Fibroblast of skin of right biceps (primary cell): ENCODE results near the gene ADPRM.
"Not testable (repeated sequence)": the region's sequence is repeated elsewhere in the genome, so short reads cannot be mapped to it uniquely, and the experiment has no call there.

Experiments used
- DNase-seq: peaks from one replicate; pipeline ENCODE4 v3.0.0-alpha.2; 2013

The ADPRM gene

DNA sequence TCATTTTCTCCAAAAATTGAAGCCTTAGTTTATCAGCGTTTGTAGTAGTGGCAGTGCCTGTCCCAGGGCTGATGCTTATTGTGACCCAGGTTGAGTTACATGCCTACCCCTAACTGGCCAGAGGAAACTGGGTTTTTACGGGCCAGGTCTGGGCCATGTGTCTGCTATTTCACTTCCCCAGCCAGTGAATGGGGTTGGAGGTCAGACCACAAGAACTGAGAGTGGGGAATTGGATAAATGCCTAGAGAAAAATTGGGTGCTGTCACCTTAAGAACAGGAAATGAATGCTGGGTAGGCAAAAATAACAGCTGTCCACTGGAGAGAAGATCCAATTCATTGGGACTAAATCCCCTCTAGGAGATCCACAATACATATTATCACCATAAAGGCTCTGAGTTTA, 5.2 kb downstream of the ADPRM start:
- DNase-seq, result no peak

DNA sequence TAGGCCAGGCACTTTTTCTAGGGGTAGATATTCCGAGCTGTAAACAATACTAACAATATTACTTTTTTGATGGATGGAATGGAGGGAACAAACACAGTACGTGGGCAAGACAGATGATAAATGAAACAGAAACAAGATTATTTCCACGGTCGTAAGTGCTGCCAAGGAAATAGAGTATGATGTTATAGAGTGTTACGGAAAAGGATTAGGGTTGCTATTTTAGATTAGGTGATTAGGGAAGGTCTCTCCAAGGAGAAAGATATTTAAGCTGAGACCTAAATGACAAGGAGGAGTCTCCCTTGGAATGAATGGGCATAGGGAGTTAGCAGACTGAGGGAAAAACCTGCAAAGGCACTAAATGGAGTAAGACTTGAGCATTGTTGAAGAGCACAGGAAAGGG, 8.3 kb downstream of the ADPRM start:
- DNase-seq, result no peak

DNA sequence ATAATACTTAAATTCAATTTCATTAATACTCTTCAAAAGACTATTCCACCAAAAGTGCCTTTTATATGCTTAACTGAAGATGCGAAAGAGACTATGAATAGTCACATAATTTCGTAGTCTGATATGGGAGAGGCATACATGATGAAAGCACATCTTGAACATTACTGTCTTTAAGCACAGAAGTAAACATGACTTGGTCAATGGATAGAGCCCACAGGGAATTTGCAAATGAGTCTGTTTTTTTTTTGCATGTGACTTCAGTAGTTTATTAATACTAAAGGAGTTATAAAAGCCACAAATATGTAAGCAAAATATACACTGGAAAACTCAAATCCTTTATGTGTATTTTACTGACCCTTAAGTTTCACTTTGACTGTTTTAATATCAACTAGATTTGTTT, 15.9 kb downstream of the ADPRM start:
- DNase-seq, result no peak

DNA sequence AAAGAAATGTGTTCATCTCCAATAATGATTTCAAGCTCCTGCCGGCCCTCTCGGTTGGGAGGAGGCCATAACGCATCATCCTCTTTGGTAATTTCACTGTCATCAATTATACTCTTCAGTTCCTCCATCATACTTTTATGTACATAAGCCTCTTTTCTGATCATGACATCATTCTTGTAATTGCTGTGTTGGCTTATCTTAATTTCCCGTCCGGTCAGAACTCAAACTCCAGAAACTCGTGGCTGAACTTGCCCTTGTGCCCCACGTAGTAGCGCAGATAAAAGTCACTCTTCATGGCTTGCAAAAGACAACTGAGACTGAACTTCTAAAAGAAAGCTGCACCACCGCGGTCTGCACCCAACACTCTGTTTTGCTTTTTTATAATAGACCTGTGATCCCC, 18.8 kb downstream of the ADPRM start:
- no peak for DNase-seq

DNA sequence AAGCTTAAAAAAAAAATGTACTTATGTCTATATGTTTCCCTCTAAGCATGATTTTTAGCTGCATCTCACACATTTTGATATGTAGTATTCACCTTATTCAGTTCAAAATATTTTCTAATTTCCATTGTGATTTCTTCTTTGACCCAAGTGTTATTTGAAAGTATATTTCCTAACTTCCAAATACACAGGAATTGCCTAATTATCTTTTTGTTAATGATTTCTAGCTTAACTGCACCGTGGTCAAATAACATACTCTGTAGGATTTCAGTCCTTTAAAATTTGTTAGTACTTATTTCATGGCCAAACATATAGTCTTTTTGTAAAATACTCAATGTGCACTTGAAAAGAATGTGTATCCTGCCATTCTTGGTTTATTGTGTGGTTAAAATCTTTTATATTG, 21.2 kb downstream of the ADPRM start:
- DNase-seq, result no peak

DNA sequence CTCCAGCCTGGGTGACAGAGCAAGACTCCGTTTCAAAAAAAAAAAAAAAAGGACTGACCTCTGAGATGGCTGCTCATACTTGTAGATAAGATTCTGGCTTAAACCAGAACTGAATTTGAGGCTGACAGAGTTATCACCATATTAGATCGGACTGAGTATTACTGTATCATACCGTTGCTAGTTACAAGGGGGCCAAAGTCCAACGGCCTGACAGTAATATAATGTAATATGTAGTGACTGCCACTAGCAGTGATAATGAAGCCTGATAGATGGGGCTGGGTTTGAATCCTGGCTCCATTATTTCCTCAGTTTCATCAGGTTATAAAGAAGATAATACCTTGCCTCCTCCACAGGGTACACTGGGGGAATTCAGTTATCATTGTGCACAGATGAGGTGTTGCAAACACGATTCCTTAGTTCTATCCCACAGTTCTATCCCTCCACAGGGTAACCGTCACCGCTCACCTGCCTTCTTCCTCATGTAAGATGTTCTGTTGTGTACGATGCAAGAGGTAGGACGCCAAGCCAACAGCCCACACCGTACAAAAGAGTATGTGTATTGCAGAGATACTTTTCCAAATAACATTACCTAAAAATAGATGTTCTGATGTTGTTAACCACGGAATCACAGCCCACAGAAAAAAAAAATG, 27.3 kb downstream of the ADPRM start:
- no peak for DNase-seq

DNA sequence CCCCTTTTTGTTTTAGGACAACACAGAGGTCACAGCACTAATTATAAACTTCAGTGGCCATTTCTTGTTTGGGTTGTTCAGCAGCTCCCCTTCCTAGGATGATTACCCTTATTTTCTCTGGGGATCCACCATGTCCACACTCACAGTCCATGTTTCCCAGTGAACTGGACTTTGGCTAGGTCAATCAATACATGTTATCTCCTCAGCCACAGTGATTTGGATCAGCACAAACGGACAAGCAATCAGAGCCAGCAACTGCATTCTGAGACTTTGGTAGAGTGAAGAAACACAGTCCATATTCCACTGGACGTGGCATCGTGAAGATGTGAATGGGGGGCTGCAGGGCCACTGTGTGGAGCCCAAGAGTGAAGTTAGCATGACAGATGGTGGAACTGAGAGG, 27.9 kb downstream of the ADPRM start:
- DNase-seq, result no peak

DNA sequence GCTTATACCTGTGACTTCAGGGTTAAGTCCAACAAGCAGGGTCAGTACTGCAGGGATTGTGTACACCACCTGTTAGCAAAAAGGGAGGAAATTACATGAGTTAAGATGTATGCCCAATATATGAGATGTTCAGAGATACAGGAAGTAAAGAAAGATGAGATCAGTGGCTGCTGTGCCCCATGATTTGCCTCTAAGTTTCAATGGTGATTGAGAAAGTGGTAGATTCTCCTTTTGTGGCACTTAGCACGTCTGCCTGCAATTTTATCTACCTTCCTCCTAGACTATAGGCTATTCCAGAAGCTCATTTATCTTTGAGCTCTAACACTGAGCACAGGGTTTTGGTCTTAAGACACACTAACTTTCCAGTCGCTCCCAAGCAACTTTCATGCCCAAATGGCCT, 28.8 kb downstream of the ADPRM start:
- no peak for DNase-seq

DNA sequence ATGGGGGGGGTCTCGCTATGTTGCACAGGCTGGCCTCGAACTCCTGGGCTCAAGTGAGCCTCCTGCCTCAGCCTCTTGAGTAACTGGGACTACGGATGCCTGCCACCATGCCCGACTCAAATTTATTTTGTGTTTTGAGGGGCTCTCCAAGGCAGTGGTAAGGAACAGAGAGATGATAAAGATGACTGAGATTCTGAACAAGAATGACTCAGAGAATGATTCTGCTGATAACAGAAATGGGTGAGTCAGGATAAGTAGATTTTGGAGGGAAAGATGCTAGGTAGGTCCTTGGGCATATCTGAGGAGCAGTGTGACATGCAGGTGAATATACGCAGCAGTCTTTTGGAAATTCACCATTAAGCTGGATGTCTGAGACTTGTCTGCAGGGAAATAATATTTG, 29.8 kb downstream of the ADPRM start:
- DNase-seq, result peak; percentile 11

DNA sequence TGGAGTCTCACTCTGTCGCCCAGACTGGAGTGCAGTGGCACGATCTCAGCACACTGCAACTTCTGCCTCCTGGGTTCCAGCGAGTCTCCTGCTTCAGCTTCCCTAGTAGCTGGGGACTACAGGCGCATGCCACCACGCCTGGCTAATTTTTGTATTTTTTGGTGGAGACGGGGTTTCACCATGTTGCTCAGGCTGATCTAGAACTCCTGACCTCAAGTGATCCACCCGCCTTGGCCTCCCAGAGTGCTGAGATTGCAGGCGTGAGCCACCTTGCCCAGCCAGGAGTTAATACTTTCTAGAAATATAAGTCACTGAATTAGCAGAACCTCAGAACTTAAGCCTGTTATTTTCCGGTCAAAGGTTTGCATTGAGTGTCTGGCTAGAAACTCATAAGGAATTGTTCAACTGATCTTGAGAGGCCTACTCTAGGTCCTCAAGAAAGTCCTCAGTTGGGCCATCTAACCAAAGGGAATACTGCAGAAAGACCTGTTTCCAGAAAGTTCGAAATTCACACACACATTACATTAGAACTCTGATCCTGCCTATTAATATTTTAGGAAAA, 31.0 kb downstream of the ADPRM start:
- no peak for DNase-seq

DNA sequence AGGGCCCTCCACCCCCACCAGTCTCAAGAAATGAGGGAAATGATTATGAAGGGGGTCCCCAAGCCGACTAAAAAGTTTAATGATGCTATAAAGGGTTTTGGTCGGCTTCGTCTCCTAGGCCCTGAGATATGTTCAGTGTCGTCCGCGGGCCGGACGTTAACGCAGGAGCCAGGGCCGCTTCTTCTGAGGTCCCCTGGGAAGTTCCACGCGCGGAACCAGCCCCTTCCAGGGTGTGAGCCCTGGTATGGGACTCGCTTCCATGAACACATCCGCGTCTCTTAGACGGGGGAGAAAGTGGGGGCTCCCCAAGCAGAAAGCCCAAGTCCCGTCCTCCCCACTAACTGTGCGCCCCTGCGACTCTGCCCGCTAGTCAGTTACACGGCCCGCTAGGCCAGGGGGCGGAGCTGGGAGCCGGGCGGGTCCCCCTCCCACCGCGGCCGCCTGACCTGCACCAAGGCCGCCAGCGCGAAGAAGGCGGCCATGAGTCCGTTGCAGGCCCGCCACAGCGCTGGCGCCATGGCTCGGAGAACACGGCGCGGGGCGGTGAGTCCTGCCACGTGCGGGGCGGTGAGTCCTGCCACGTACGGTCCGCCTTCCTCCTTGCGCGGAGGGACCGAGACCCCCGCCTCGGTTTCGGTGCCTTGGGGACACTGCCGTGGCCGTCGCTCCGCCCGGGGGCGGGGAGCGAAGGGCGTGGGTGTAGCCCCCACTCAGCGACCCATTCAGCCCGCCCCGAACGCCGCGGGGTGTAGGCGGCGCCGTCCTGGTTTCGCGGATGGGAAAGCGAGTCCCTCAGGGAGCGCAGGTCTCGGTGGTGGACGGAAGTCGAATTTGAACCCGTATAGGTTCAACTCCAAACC, 32.2 kb downstream of the ADPRM start, which contains the start of gene TMEM220:
Gene TMEM220, minus strand, starts transcription at position 690 of the 860 bp plus-strand sequence. Its CDS starts 172 bp downstream, at position 518.
- peak; percentile 74 for DNase-seq

DNA sequence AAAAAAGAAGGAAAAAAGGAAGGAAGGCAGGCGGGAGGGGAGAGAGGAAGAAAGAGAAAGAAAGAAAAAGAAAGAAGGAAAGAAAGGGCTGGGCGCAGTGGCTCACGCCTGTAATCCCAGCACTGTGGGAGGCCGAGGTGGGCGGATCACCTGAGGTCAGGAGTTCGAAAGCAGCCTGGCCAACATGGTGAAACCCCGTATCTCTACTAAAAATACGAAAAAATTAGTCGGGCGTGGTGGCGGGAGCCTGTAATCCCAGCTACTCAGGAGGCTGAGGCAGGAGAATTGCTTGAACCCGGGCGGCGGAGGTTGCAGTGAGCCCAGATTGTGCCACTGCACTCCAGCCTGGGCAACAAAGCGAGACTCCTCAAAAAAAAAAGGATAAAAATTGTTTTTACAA, 32.9 kb downstream of the ADPRM start:
- DNase-seq, result peak; percentile 1

DNA sequence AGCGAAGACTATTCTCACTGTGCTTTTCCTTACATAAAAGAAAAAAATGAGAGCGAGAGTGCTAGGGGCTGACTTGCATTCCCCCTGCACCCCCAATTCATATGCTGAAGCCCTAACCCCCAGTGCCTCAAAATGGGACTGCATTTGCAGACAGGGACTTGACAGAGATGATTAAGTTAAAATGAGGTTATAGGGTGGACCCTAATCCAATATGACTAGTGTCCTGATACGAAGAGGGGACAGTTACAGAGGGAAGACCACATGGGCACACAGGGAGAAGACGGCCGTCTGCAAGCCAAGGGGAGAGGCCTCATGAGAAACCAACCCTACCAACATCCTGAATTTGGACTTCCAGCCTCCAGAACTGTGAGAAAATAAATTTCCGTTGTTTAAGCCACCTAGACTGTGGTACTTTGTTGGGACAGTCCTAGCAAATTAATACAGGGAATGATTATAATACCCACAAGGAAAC, 34.0 kb downstream of the ADPRM start:
- no peak for DNase-seq

DNA sequence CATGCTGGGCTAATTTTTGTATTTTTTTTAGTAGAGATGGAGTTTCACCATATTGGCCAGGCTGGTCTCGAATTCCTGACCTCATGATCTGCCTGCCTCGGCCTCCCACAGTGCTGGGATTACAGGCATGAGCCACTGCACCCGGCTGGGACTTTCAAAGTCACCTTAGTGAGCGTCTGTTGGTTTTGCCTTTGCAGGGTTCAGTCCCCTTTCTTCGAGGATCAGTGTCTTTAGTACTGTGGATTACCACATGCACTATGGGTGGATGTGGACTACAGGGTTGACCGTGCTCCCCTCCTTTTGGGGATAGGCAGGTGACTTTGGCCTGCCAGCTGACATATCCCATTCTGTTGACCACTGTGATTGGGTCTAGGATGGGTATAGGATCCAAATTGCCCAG, 34.7 kb downstream of the ADPRM start:
- not testable (repeated sequence) for DNase-seq

DNA sequence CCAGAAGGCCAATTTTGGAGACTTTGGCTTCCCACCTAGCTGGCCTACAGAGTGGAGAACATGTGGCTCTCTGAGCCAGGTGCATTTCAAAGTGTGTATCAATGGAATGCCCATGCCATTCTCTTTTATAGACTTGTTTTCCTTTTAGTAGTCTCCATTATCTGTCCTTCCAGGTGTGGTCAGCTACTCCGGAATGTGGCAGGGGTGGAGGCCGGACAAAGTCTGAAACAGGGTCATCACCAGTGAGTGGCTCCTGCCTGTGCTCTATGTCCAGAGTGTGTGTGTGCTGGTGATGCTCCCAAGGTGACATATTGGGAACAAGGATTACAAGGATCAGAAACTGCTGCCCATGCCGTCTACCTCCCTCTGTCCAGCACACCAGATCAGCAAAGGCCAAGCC, 36.3 kb downstream of the ADPRM start:
- DNase-seq, result no peak

DNA sequence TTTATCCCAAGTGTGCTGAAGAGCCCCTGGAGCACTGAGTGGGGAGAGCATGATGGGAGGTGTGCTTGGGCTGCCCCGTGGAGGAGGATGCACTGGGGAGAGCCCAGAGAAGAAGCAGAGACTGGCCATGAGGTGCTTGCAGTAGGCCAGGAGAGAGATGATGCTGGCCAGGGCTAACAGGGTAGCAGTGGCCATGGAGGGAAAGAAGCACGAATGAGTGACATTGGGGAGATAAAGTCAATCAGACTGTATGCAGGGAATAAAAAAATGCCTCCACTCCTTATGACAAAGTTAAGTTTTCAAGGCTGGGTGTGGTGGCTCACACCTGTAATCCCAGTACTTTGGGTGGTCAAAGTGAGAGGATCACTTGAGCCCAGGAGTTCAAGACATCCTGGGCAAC, 37.9 kb downstream of the ADPRM start:
- DNase-seq, result no peak

DNA sequence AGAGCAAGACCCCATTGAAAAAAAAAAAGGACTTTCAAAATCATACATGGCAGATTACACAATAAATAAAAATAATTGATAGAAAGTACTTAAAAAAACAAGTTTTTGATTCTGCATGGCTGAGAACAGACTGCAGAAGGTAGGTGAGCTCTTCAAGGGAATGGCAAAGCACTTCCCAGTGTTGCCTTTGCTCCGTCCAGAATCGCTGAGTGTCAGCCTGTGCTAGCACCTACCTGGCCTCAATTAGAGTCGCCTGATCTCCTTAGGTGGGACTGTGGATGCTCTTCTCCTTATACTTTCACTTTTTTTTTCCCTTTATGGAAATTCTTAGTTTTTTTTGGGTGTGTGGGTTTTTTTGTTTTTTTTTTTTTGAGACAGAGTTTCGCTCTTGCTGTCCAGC, 38.4 kb downstream of the ADPRM start:
- no peak for DNase-seq

DNA sequence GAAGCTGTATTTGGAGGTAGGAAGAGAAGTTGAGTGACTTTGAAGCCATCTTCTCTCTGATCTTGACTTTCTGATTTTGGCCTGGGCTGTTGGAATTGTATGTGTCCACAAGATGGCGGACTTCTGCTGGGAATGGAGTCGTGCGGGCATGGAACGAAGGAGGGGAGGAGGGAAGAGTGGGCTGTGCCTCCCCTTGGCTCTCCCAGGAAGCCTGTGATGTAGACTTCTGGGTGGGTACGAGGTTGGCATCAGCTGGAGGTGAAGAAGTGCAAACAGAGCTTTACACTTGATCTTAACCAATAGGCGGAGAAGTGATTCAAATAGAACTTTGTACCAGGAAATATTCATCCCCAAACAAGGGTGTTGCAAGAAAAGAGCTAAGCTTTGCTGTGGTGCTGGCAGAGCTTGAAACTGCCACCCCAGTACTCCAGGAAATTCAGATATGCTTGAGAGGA, 39.8 kb downstream of the ADPRM start:
- peak; percentile 57 for DNase-seq

DNA sequence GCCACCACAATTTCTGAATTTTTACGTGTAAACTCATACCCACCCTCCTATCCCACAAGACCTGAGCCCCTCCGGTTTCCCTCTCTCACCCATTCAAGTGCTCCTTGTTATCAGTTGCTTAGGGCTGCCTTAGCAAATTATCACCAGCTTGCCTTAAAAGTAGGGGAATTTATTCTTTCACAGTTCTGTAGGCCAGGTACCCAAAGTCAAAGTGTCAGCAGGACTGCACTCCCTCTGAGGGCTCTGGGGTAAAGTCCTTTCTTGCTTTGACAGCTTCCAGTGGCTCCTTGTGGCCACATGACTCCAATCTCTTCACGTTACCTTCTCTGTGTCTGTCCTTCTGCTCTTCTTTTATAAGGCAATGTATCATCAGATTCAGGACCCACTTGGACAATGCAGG, 40.3 kb downstream of the ADPRM start:
- no peak for DNase-seq

DNA sequence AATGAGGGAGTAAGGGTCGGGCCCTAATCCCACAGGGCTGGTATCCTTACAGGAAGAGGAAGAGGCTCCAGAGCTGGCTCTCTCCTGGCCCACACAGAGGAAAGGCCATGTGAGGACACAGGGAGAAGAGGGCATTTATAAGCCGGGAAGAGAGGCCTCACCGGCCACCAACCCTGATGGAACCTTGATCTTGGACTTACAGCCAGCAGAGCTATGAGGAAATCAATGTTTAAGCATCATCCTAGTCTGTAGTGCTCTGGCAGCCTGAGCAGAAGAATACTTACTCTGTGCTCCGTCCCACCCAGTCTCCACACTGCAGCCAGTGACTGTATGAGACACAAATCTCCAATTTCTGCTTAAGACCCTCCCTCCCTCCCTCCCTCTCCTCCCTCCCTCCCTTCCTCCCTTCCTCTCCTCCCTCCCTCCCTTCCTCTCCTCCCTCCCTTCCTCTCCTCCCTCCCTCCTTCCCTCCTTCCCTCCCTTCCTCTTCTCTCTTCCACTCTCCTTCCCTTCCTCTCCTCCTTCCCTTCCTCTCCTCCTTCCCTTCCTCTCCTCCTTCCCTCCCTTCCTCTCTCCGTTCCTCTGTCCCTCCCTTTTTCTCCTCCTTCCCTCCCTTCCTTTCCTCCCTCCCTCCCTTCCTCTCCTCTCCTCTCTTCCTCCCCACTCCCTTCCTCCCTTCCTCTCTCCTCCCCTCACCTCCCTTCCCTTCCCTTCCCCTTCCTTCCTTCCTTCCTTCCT, 41.3 kb downstream of the ADPRM start:
- DNase-seq, result no peak

DNA sequence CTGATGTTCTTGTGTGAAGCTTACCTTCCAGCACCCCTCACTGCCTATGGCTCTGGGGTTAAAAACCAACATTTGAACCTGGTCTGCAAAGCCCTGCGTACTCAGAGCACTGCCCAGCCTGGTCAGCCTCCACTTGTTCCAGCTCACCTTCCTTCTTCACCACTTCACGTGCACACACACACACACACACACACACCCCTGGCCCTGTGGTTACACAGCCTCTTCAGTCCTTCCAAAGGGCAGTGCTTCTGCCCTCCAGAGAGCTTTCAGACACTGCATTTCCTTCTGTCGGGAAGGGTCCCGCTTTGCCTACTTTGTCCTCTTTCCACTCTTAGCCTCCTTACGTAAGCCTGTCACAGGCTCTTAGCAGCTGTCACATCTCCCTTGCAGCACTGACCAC, 42.0 kb downstream of the ADPRM start:
- DNase-seq, result no peak

DNA sequence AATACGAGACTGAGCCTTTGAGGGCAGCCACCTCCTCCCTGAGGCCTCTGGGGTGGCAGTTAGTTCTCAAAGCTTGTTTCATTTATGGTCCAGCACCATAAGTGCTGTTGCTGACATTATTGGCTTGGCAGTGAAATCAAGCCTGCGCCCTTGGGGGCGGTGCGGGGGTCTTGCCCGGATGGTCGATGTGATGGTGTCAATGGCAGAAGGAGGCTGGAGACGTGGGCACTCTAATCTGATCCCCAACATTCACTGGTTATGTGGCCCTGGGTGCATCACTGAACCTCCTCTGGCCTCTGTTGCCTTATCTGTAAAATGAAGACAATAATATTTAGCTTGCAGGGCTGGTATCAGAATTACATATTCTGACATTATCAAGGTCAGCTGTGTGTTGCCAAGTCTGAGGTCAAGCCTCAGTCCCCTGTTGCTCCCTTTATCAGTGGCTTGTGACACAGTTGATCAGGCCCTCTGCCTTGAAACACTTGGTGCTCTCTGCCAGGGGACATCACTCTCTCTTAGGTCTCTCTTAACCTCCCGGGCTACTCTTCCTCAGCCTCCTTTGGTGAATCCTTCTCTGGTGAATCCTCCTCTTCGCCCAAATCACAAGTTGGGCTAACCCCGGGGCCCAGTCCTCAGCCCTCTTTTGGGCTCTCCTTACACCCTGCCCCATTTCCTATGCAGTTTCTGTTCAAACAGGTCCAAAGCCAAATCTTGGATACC, 44.2 kb downstream of the ADPRM start:
- no peak for DNase-seq

DNA sequence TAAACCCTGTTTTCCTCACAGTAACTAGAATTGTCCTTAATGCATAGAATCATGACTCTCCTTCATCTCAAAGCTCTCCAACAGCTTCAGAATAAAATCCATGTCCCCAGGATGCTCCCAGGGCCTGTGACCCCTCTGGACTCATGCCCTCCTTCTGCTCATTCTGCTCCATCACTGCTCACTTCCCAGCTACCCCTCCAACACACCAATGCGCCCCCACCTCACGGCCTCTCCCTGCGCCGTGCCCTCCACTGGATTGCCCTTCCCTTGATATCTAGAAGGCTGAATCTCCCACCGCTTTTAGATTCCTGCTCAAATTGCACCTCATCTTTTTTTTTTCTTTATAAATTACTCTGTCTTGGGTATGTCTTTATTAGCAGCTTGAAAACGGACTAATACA, 45.0 kb downstream of the ADPRM start:
- no peak for DNase-seq
